GM23248 (cell line): ENCODE measurements around the gene PIGN. TPM values are rescaled to one million over a fixed set of nuclear protein-coding genes. Genes with fewer than 3 reads are reported as not detected.

Experiments used
- DNase-seq: peaks from one replicate; pipeline ENCODE4 v3.0.0-alpha.2; 2015
- H2AFZ ChIP-seq: fragments of 200-600 bp; sonication (generic); 2 replicates; pipeline ENCODE4 v1.6.1; 2016; ENCODE audit warnings: antibody characterized with exemption
- H3F3A ChIP-seq: fragments of 200-600 bp; sonication (generic); 2 replicates; pipeline ENCODE4 v1.6.1; 2016; ENCODE audit warnings: mild to moderate bottlenecking, antibody characterized with exemption, mixed run types; ENCODE audit not compliant: insufficient read depth
- H3K27ac ChIP-seq: fragments of 200-600 bp; sonication (generic); 2 replicates; pipeline ENCODE4 v1.5.1; 2016; ENCODE audit warnings: mild to moderate bottlenecking
- H3K27me3 ChIP-seq: fragments of 200-600 bp; sonication (generic); replicated peaks from 2 replicates; pipeline ENCODE4 v1.6.1; 2016; ENCODE audit warnings: mild to moderate bottlenecking; ENCODE audit not compliant: insufficient read depth
- H3K36me3 ChIP-seq: fragments of 200-600 bp; sonication (generic); 2 replicates; pipeline ENCODE4 v1.6.1; 2016; ENCODE audit warnings: low read depth, mild to moderate bottlenecking
- H3K4me1 ChIP-seq: fragments of 200-600 bp; sonication (generic); 2 replicates; pipeline ENCODE4 v1.6.1; 2016; ENCODE audit warnings: mild to moderate bottlenecking; ENCODE audit not compliant: insufficient read depth
- H3K4me2 ChIP-seq: fragments of 200-600 bp; sonication (generic); one replicate; pipeline ENCODE4 v1.6.1; 2016; ENCODE audit warnings: mild to moderate bottlenecking; ENCODE audit not compliant: unreplicated experiment
- H3K4me3 ChIP-seq: fragments of 200-600 bp; sonication (generic); 2 replicates; pipeline ENCODE4 v1.5.1; 2016; ENCODE audit warnings: mild to moderate bottlenecking
- H3K79me2 ChIP-seq: fragments of 200-600 bp; sonication (generic); 2 replicates; pipeline ENCODE4 v1.6.1; 2016; ENCODE audit warnings: mild to moderate bottlenecking; ENCODE audit not compliant: insufficient read depth
- H3K9ac ChIP-seq: fragments of 200-600 bp; sonication (generic); 2 replicates; pipeline ENCODE4 v1.6.1; 2016; ENCODE audit warnings: mild to moderate bottlenecking
- H3K9me2 ChIP-seq: fragments of 200-600 bp; sonication (generic); 2 replicates; pipeline ENCODE4 v1.6.1; 2016; ENCODE audit warnings: mixed run types, mild to moderate bottlenecking, moderate library complexity; ENCODE audit not compliant: insufficient read depth
- H3K9me3 ChIP-seq: fragments of 200-600 bp; sonication (generic); one replicate; pipeline ENCODE4 v1.6.1; 2017; ENCODE audit warnings: low read depth
- H4K20me1 ChIP-seq: fragments of 200-600 bp; sonication (generic); 2 replicates; pipeline ENCODE4 v1.6.0; 2016; ENCODE audit not compliant: insufficient read depth
- EZH2 ChIP-seq: fragments of 200-600 bp; sonication (generic); IDR thresholded peaks from 2 replicates; pipeline ENCODE4 v1.6.1; 2018; ENCODE audit warnings: antibody characterized with exemption, mild to moderate bottlenecking; ENCODE audit not compliant: insufficient read depth, poor library complexity, severe bottlenecking
- EZH2phosphoT487 ChIP-seq: fragments of 200-600 bp; sonication (generic); IDR thresholded peaks from 2 replicates; pipeline ENCODE4 v1.6.1; 2018; ENCODE audit warnings: antibody characterized with exemption, moderate library complexity, mild to moderate bottlenecking, low read depth; ENCODE audit not compliant: insufficient read depth
- WGBS, 2 experiments: methylation state at CpG; one replicate each; pipeline ENCODE4 v1.1.6; 2015 to 2017; ENCODE audit warnings: low lambda C conversion rate in 2 of 2, low coverage in 1 of 2; ENCODE audit errors: missing lambda C conversion rate in 2 of 2; 5-methylcytosine and 5-hydroxymethylcytosine counted together
- in situ Hi-C: fragments of 300-500 bp; cut with MboI; formaldehyde crosslinking; loops from 2 replicates; pipeline ENCODE4 v1.15.0; 2020
- polyA plus RNA-seq: library from polyadenylated mRNA; unstranded; fragments of >200 nt; fragmentation: Nextera tagmentation; extraction: Ambion mirVana; gene quantifications from 2 replicates; pipeline ENCODE4 v1.2.1, GENCODE V29; 2016
- total RNA-seq: library from RNA; depleted of rRNA; stranded (reverse); fragments of >200 nt; shearing (Covaris generic); gene quantifications from 2 replicates; pipeline ENCODE4 v1.2.3, GENCODE V29; 2014

PIGN gene
- total and polyA plus RNA-seq, 2 experiments from 2014 or later = 16.0 to 27.2 TPM

DNA sequence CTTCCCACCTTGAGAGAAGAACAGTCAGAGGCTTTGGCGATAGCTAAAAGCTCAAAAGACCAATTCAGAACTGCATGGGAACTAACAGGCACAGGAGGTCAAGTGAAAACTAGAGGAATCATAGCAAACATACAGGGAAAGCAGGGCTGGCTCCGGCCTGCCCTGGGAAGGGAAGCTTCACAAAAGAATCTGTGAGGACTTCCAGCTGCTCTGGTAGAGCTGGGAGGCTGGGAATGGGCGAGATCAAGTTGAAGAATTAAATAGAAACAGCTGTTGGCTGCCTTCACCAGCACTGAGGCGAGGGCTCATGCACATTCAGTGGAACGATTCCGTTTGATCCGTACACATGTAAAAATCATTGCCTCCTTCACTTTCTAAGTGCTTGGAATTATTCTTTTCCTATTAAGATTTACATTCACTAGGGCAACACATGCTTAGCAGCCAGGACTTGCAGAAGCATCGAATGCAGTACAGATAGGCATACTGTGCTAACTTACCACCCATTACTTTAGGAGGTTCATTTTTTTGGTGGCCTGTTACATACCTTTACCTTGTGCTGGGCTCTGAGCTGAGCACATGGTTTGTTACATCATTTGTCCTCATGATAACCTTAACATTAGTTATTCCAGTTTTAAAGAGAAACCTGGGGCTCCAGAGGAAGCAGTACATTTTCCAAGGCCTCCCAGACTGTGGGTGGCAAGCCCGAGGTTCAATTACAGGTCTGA, 168.7 kb downstream of the PIGN start:
- no peaks in the 10 kb centered on the region for H3K36me3 ChIP-seq
- peak overlapping the region; percentile 12 for H3K4me2 ChIP-seq
- peak overlapping the region; percentile 86 for H2AFZ ChIP-seq
- no peaks in the 10 kb centered on the region for H3K9me3 ChIP-seq
- H3K27ac ChIP-seq = peak overlapping the region; percentile 48
- no peak for TF ChIP-seq EZH2
- TF ChIP-seq EZH2phosphoT487 = no peak
- H3K4me3 ChIP-seq = 0 out of 2 replicates have a peak overlapping the region, but pooled peaks have one; percentile 1
- H3K9ac ChIP-seq = no peak overlapping the region
- peak; percentile 77 for DNase-seq
- H4K20me1 ChIP-seq = no peaks in the 10 kb centered on the region
- 20 to 23% methylated on average over 9 of the region's 9 CpGs for WGBS, 2 experiments
- peaks cover 20% of the 10 kb centered on the region for H3K4me1 ChIP-seq
- in situ Hi-C loops = no loop called here
- no peaks in the 10 kb centered on the region for H3K9me2 ChIP-seq
- H3K27me3 ChIP-seq = no peaks in the 10 kb centered on the region
- peaks cover 13% of the 10 kb centered on the region for H3F3A ChIP-seq
- H3K79me2 ChIP-seq = no peaks in the 10 kb centered on the region

DNA sequence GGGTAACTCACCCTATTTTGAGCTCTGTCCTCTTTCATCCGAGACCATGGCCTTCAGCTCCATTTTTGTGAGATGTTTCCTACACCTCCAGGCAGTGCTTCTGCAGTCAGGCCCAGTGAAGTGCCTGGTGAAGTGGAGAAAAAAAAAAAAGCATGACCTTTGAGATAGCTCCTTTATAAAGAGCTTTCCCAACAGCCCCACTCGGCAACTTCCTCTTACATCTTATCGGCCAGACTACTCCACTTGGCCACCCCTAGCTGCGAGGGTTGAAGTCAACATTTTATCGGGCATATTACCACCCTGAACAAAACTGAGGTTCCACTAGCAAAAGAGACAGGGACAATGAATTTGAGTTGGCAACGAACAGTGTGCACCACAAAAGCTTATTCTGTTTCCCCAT, 169.2 kb downstream of the PIGN start:
- no peaks in the 10 kb centered on the region for H3K79me2 ChIP-seq
- no peaks in the 10 kb centered on the region for H4K20me1 ChIP-seq
- peaks cover 20% of the 10 kb centered on the region for H3K4me1 ChIP-seq
- 0 out of 2 replicates have a peak overlapping the region, but pooled peaks have one; percentile 1 for H3K4me3 ChIP-seq
- peaks cover 13% of the 10 kb centered on the region for H3F3A ChIP-seq
- H3K27me3 ChIP-seq = no peaks in the 10 kb centered on the region
- WGBS, 2 experiments = 46 to 47% methylated on average over 6 of the region's 6 CpGs
- peak overlapping the region; percentile 12 for H3K4me2 ChIP-seq
- peak overlapping the region; percentile 48 for H3K27ac ChIP-seq
- peak overlapping the region; percentile 86 for H2AFZ ChIP-seq
- no peak for DNase-seq
- no peak overlapping the region for H3K9ac ChIP-seq
- no peaks in the 10 kb centered on the region for H3K36me3 ChIP-seq
- no peaks in the 10 kb centered on the region for H3K9me3 ChIP-seq
- in situ Hi-C loops = no loop called here
- TF ChIP-seq EZH2 = no peak
- TF ChIP-seq EZH2phosphoT487 = no peak
- H3K9me2 ChIP-seq = no peaks in the 10 kb centered on the region

DNA sequence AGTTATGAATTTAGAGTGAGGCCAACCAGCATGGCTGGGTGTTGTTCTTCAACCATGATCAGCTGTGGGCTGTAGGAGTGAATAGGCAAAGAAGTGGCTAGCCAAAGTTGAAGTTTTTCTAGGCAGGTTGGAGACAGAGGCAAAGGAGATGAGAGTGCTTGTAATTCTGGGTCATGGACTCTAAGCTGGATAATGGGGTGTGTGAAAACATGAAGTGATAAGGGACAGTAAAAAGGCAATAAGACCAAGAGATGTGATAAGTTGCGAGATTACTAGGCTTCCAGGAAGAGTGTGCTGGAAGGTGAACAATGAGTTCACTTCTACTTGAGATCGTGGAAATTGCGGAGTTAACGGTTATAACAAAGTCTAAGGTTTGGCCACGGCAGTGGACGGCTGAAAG, 175.4 kb downstream of the PIGN start:
- H3K4me3 ChIP-seq = no peak overlapping the region
- in situ Hi-C loops = no loop called here

DNA sequence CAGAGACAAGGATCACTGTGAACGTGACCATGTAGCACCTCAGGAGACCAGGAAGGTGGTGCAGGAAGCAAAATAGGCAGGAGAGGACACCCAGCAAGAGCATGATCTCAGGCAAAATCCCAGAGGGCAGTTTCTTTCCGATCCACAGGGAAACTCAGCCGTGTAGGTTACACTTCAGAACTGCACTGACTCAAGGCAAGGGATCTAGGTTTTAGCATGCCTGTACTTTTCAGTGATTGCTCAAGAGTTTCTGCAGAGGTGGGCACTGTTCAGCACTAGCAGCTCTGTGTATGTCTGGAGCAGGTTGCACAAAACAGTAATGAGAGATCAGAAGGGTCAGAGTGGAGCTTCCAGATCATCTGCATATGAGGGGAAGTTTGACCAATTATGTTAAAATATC, 177.3 kb downstream of the PIGN start:
- H3K27ac ChIP-seq = no peak overlapping the region
- no peak overlapping the region for H2AFZ ChIP-seq
- H3K4me1 ChIP-seq = no peaks in the 10 kb centered on the region
- H3K4me2 ChIP-seq = no peak overlapping the region
- H3K9ac ChIP-seq = no peak overlapping the region
- in situ Hi-C loops = loop anchor here (10.0 kb wide), 1 partner anchor 65 kb away; no protein-coding TSS in a partner anchor
- WGBS, 2 experiments = 71% methylated on average over 3 of the region's 3 CpGs
- TF ChIP-seq EZH2 (no peak), EZH2phosphoT487 (no peak)
- H3K79me2 ChIP-seq = no peaks in the 10 kb centered on the region
- H3K9me2 ChIP-seq = no peaks in the 10 kb centered on the region
- H4K20me1 ChIP-seq = no peaks in the 10 kb centered on the region
- DNase-seq = no peak
- no peaks in the 10 kb centered on the region for H3K27me3 ChIP-seq
- no peak overlapping the region for H3K4me3 ChIP-seq
- no peaks in the 10 kb centered on the region for H3K9me3 ChIP-seq
- no peaks in the 10 kb centered on the region for H3F3A ChIP-seq
- no peaks in the 10 kb centered on the region for H3K36me3 ChIP-seq

More for the DNA sequence above, 175.4 kb downstream of the PIGN start:
- Histone ChIP-seq H3K9me2 (no peaks in the 10 kb centered on the region), H3K4me2 (no peak overlapping the region), H3F3A (no peaks in the 10 kb centered on the region), H3K9me3 (no peaks in the 10 kb centered on the region), H3K27ac (no peak overlapping the region), H3K27me3 (no peaks in the 10 kb centered on the region), H3K36me3 (no peaks in the 10 kb centered on the region), H3K79me2 (no peaks in the 10 kb centered on the region), H2AFZ (no peak overlapping the region), H3K4me1 (no peaks in the 10 kb centered on the region), H3K9ac (no peak overlapping the region), H4K20me1 (no peaks in the 10 kb centered on the region)
- no peak for DNase-seq
- TF ChIP-seq EZH2phosphoT487 = no peak
- WGBS, 2 experiments = 88% methylated on average over 6 of the region's 6 CpGs
